Left lung (tissue), 10 donors: ENCODE results near the gene PINLYP. TPM values are rescaled to one million over a fixed set of nuclear protein-coding genes. Genes with fewer than 3 reads are reported as not detected.

Experiments used
- ATAC-seq: fragments of 200-7000 bp; cut with Tn5 transposase; one replicate; pipeline ENCODE4 v1.9.1; 2020; ENCODE audit warnings: moderate library complexity
- DNase-seq, 4 donors: peaks; one replicate each; pipeline ENCODE4 v3.0.0-alpha.2; 2013 to 2020
- H3K27ac ChIP-seq, 2 donors: fragments of 200-600 bp; sonication (generic) in 1 of 2; one replicate each; pipeline versions ENCODE4 v1.5.0 to v1.8.0; 2020 to 2021
- H3K27me3 ChIP-seq, 2 donors: fragments of 200-600 bp; sonication (generic) in 1 of 2; one replicate each; pipeline versions ENCODE4 v1.5.0 to v1.8.0; 2020 to 2021
- H3K36me3 ChIP-seq, 2 donors: fragments of 200-600 bp; sonication (generic) in 1 of 2; one replicate each; pipeline versions ENCODE4 v1.5.0 to v1.8.0; 2020 to 2021
- H3K4me1 ChIP-seq, 2 donors: fragments of 200-600 bp; one replicate each; pipeline ENCODE4 v1.8.0; 2021
- H3K4me3 ChIP-seq, 2 donors: fragments of 200-600 bp; sonication (generic) in 1 of 2; one replicate each; pipeline versions ENCODE4 v1.5.0 to v1.8.0; 2020 to 2021; ENCODE audit warnings: mild to moderate bottlenecking in 1 of 2
- H3K9me3 ChIP-seq, 2 donors: fragments of 200-600 bp; sonication (generic) in 1 of 2; one replicate each; pipeline versions ENCODE4 v1.5.0 to v1.8.0; 2020 to 2021
- intact Hi-C, 2 donors: fragments of 100-400 bp; cut with DNase I; formaldehyde crosslinking; loops; one replicate each; pipeline versions ENCODE4 v1.11.2 to v1.14.2; 2022
- polyA plus RNA-seq, 6 donors: library from polyadenylated mRNA; unstranded; fragments of 120-200 nt; gene quantifications; one replicate each; pipeline ENCODE4 v1.2.1, GENCODE V29; 2013; ENCODE audit not compliant: insufficient read length in 6 of 6
- total RNA-seq, 2 donors: library from RNA; stranded (reverse); fragmentation: NEBNext Ultra II Directional; extraction: Animal tissue kit (Norgen Biotek cat#: 25700); gene quantifications; one replicate each; pipeline ENCODE4 v1.2.1, GENCODE V29; 2021
- TF ChIP-seq, protein P1 (sequence below), 2 donors: fragments of 200-600 bp; sonication (generic) in 1 of 2; IDR thresholded peaks; one replicate each; pipeline versions ENCODE4 v1.5.0 to v1.8.0; 2021; ENCODE audit warnings: antibody characterized with exemption in 2 of 2
- donor health status: DM: no; HTN: yes; CAD: no.
- donor health status: DM: no; HTN: no; CAD: no.

The PINLYP gene
- total and polyA plus RNA-seq, 8 donors, result 6.2 to 21.2 (median 17.0) TPM

DNA sequence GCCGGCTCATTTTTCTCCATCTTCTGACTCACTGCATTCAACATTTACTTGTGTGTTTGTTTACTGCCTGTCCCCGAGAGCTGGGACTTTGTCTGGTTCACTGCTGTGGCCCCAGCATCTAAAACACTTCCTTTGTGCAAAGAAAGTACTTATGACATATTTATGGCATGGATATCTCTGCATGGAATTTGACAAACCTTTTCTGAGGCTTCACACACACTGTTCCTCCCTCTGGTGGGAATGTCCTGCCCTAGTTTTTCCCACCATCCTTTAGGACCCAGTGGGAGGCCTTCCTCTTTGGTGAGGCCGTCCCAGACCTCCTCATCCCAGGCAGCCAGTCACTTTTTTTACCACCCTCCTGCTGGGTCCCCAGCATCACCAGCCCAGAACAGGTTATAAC is 34.9 kb downstream of the PINLYP start:
- no peak for ATAC-seq
- no peak overlapping the region for H3K27ac ChIP-seq
- intact Hi-C loops, result no loop called here
- DNase-seq, result no peak
- H3K9me3 ChIP-seq, result no peaks in the 10 kb centered on the region
- H3K4me1 ChIP-seq, result no peaks in the 10 kb centered on the region
- H3K36me3 ChIP-seq, result peaks cover 0 to 36% of the 10 kb centered on the region in 2 donors
- TF ChIP-seq, protein P1, sequence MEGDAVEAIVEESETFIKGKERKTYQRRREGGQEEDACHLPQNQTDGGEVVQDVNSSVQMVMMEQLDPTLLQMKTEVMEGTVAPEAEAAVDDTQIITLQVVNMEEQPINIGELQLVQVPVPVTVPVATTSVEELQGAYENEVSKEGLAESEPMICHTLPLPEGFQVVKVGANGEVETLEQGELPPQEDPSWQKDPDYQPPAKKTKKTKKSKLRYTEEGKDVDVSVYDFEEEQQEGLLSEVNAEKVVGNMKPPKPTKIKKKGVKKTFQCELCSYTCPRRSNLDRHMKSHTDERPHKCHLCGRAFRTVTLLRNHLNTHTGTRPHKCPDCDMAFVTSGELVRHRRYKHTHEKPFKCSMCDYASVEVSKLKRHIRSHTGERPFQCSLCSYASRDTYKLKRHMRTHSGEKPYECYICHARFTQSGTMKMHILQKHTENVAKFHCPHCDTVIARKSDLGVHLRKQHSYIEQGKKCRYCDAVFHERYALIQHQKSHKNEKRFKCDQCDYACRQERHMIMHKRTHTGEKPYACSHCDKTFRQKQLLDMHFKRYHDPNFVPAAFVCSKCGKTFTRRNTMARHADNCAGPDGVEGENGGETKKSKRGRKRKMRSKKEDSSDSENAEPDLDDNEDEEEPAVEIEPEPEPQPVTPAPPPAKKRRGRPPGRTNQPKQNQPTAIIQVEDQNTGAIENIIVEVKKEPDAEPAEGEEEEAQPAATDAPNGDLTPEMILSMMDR (IDR thresholded peaks at IDR 0.05), result no peak
- H3K27me3 ChIP-seq, result no peaks in the 10 kb centered on the region
- no peak overlapping the region for H3K4me3 ChIP-seq

GRCh38 chr19:43611788-43612187 is 36.2 kb downstream of the PINLYP start, which contains the start of gene SRRM5:
Gene SRRM5 (plus strand): TSS chr19:43612088. CDS start chr19:43612122, 34 bp downstream.
- Histone ChIP-seq H3K4me3 (no peak within 1 kb of the TSS), H3K27ac (no peak within 1 kb of the TSS), H3K36me3 (peaks cover 0 to 36% of the 10 kb centered on the region in 2 donors), H3K27me3 (no peaks in the 10 kb centered on the region), H3K4me1 (no peaks in the 10 kb centered on the region), H3K9me3 (no peaks in the 10 kb centered on the region)
- DNase-seq (no peak), ATAC-seq (no peak)
- TF ChIP-seq, protein P1 (IDR thresholded peaks at IDR 0.05), result no peak
- intact Hi-C loops, result no loop called here

DNA sequence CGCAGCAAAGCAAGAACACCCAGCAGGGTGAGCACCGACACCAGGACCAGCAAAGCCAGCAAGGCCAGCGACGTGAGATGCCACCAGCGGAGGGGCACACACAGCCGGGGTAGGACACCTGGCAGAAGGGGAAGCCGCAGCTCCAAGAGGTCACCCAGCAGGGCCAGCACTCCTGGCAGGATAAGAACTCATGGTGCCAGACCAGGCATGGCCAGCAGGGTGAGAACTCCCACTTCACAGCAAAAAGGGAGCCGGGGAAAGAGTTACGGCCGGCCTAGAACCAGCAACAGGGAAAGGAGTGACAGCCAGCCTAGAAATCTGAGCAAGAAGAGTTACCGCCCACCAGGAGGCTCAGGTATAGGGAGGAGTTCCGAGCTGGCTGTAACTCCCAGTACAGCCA is 36.8 kb downstream of the PINLYP start:
- intact Hi-C loops, result no loop called here
- ATAC-seq, result no peak
- TF ChIP-seq, protein P1 (IDR thresholded peaks at IDR 0.05), result no peak
- Histone ChIP-seq H3K4me3 (no peak overlapping the region), H3K4me1 (no peaks in the 10 kb centered on the region), H3K27ac (no peak overlapping the region), H3K36me3 (peaks cover 0 to 36% of the 10 kb centered on the region in 2 donors), H3K9me3 (no peaks in the 10 kb centered on the region), H3K27me3 (no peaks in the 10 kb centered on the region)
- no peak for DNase-seq

DNA sequence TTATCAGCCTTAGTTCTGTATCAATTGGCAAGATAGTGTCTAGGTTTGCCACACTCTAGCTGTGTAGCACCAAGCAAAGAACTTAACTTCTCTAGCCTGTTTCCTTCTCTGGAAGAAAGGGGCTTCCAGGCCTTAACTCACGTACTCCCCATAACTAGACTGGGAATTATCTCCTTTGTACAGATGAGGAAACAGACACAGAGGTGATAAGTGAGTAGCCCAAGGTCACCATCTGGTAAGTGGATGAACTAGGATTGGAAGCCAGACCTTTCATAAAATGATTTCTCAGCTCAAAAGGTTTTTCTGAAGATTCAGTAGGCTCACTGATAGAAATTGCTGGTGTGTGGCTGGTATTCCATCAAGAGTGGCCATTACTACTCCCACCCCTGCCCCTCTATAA is 40.7 kb downstream of the PINLYP start:
- intact Hi-C loops, result no loop called here
- Histone ChIP-seq H3K27ac (no peak overlapping the region), H3K36me3 (peaks cover 0 to 28% of the 10 kb centered on the region in 2 donors), H3K9me3 (no peaks in the 10 kb centered on the region), H3K4me1 (peaks cover 6 to 14% of the 10 kb centered on the region in 2 donors), H3K4me3 (no peak overlapping the region), H3K27me3 (no peaks in the 10 kb centered on the region)
- DNase-seq (no peak), ATAC-seq (no peak)
- TF ChIP-seq, protein P1 (IDR thresholded peaks at IDR 0.05), result no peak

DNA sequence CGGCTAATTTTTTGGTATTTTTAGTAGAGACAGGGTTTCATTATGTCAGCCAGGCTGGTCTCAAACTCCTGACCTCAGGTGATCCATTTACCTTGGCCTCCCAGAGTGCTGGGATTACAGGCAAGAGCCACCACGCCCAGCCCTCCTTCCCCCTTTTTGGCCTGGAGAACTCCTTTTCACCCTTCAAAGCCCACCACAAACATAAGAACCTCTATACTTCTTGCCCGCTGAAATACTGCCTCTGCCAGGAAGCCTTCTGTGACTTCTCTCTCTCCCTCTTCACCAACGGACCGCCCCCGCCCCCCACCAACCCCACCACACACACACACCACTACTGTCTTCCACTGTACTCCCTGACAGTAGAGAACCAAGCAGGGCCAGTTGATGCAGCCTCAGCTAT is 41.4 kb downstream of the PINLYP start:
- peaks cover 6 to 14% of the 10 kb centered on the region in 2 donors for H3K4me1 ChIP-seq
- H3K27ac ChIP-seq, result no peak overlapping the region
- TF ChIP-seq, protein P1 (IDR thresholded peaks at IDR 0.05), result no peak
- intact Hi-C loops, result no loop called here
- H3K4me3 ChIP-seq, result no peak overlapping the region
- no peaks in the 10 kb centered on the region for H3K27me3 ChIP-seq
- H3K9me3 ChIP-seq, result no peaks in the 10 kb centered on the region
- DNase-seq (no peak), ATAC-seq (no peak)
- H3K36me3 ChIP-seq, result peaks cover 0 to 21% of the 10 kb centered on the region in 2 donors
